ENCODE data around the gene ZNF2.
"Not testable (repeated sequence)": the region's sequence is repeated elsewhere in the genome, so short reads cannot be mapped to it uniquely, and the experiment has no call there.

ZNF2 gene

DNA sequence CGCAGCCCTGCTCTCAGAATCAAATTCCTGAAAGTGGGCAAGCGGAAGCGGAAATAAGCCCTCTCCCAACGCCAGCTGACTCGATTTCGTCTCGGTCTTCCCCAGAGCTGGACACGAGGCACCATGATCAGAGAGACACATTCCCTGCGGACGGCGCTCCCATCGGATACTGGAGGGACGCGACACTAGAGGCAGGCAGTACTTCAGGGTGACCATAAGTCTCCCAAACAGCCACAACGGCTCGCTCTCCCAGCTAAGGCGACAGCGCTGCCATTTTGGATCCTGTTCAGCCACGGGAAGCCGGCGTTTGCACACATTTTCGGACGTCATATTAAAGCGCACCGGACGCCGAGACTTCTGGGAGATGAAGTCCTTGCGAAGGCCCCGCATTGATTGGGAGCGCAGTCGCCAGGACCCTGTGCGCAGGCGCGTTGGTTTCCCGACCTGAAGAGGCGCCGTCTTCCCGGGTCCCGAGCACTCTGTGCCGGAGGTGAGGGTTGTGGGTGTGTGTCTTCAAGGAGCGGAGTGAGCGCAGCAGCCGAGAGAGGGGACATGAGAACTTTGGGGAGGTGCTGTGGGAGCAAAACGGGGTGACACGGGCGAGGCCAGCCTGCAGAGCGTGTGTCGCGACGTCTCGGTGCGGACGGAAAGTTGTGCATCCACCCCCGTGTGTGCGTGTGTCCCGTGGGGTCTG lies at the start of gene ZNF2:
ZNF2 (plus strand) TSS at position 439 of the 694 bp plus-strand sequence. CDS start 10,418 bp downstream, outside the sequence.
- in situ Hi-C loops (cut with MboI; ENCODE audit: low sequenced_read_pairs), result no loop called here

DNA sequence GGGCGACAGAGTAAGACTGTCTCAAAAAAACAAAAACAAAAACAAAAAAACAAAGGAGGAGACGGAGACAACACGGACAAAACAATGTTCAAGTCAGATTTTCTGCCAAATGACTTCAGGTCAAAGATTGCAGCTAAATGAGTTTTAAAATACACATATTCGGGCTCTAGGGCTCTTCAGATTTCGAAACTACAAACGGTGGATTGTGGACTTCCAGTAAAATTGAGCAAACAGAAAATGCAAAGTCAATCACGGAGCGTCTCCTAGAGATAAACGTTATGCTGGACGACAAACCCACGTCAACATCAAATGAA lies 44.6 kb upstream of the ZNF2 start:
- in situ Hi-C loops (cut with MboI; ENCODE audit: low sequenced_read_pairs), result no loop called here

DNA sequence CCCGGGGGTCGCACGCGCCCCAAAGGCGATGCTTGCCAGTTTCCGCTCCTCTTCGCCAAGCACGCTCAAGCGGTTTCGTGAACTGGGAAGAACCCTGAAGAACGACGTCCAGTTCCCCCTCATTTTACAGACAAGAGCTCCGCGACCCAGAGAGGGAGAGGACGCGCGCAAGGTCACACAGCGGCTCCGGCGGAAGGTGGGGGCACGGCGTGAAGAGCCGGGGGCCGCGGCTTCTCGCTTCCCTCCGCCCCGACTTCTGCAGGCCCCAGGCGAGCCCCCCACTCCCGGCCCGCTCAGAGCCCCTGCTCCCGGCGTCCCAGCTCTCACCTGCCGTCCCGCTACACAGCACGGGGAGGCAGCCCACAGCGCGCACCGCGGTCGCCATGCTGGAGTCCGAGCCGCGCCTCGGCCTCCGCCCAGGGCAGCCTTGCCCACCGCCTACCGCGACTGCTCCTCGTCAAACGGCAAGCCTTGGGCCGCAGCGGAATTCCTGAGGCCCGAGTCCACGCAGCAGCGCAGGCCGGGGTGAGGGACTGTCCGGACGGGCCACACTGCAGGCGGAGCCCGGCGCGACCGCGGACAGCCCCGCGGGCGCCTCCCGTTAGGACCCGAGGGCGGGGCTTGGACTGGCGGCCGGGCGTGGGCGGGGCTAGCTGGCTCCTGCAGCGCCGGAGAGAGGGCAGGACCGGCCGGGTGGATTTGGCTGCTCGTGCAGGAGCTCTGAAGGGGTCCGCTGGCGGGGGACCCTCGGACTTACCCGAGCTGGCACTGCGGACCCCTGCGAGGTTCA lies 44.0 kb upstream of the ZNF2 start, which contains the start of gene MRPS5:
MRPS5 (minus strand) TSS at position 402 of the 790 bp plus-strand sequence; CDS start at position 385, 17 bp downstream.
- in situ Hi-C loops (cut with MboI; ENCODE audit: low sequenced_read_pairs), result no loop called here

DNA sequence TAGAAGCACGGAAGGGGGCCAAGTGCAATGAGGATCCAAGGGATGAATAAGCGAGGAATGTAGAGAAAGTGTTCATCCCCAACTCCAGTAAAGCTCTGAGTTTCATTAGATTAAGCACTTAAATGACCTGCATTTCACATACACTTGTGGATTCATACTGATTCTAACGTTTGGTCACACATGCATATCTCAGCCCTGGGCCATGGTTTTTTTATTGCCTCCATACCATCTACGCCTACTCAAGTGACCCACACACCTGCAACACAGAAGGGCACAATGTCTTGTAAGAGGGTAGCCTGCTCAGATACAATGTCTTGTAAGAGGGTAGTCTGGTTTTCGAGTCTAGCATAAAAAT lies 43.4 kb upstream of the ZNF2 start:
- in situ Hi-C loops (cut with MboI; ENCODE audit: low sequenced_read_pairs), result no loop called here

DNA sequence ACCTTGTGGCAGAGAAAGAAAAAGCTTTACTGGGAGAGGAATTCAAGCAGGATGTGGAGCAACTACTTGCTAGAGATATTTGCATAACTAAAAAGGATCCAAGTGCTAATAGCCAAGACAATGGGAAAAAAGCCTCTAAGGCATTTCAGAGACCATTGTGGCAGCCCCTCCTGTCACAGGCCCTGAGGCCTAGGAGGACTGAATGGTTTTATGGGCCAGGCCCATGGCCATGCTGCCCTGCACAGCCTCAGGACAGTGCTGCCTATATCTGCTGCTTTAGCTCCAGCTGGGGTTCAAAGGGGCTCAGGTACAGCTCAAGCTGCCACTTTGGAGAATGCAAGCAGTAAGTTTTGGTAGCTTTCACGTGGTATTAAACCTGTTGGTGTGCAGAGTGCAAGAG lies 26.9 kb upstream of the ZNF2 start:
- in situ Hi-C loops (cut with MboI; ENCODE audit: low sequenced_read_pairs), result no loop called here

DNA sequence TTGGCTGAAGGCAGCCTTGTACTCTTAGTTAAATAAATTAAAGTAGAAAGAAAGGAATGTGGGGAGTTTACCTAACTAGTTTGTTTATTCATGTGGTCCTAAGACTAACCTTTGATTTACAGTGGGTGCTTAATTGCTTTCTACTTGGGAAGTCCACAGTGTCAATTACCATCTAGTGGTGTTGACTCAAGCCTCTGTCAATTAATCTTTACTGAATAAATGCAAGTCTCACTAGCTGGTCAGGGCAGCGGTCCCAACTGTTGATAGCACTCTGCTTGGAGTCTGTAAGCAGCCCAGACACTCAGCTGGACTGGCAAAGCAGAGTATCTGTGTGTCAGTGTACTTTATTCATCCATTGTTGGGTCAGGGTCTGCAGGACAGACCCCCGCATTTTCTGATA lies 21.8 kb upstream of the ZNF2 start:
- in situ Hi-C loops (cut with MboI; ENCODE audit: low sequenced_read_pairs), result no loop called here

DNA sequence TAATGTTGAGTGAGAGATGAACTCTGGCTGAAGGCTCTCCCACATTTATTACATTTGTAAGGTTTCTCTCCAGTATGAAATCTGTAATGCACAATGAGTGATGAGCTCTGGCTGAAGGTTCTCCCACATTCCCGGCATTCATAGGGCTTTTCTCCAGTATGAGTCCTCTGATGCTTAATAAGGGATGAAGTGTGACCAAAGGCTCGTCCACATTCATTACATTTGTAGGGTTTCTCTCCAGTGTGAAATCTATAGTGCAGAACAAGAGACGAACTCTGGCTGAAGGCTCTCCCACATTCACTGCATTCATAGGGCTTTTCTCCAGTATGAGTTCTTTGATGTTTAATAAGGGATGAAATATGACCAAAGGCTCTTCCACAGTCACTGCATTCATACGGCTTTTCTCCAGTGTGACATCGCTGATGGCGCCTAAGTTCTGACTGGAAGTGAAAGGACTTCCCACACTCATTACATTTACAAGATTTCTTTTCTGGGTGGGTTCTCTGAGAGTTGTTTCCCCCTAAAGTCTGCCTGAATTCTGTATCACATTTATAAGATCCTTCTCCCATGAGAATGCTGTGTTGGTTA lies 16.1 kb upstream of the ZNF2 start:
- in situ Hi-C loops (cut with MboI; ENCODE audit: low sequenced_read_pairs), result no loop called here

DNA sequence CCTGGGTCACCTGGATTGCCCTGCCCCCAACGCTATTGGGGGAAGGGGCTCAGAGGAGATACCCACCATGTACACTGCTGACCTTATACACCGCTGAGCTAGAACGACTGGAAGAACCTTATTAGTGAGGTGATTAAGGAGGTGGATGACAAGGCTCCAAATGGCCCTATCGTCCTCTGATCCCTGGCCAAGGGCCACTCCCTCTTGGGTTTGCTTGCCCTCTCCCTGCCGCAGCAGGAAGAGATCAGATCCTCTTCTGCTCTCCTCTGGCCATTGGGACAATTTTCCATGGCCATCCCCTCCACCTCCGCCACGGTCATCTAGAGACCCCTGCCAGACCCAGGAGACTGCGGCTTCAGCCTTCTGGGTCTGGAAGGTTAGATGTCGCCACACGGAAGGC lies 7.2 kb upstream of the ZNF2 start:
- in situ Hi-C loops (cut with MboI; ENCODE audit: low sequenced_read_pairs), result no loop called here

DNA sequence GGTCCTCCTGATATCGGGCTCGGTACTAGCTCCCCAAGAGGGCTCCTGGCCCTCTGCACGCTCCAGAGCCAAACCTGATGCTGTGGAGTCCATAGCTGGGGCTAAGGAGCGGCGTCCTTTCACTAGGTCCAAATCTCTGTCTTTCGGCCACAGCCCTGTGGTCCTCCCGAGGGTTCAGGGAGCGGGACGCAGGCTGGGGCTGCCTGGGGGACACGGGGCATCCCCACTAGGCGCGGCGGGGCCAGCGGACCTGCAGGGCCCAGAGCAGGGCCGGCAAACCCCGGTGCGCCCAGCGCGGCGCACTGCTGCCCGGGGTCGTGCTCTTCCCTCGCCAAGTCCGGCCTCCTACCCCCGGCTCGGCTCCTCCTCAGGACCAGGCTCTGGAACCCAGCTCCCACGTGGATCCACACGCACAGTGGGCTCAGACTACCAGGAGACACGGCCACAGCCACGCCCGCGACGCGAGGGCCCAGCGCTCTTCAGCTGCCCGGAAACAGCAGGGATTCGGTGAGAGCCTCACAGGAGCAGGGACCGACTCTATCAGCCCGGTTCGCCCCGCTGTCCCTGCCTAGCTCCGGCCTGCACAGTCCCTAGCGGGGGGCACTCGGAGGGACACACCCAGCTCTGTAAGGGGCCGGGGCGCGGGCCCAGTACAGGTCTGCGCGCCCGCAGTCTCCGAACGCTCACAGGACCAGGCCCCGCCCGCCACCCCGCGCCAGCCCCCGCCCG lies 6.6 kb upstream of the ZNF2 start:
- in situ Hi-C loops (cut with MboI; ENCODE audit: low sequenced_read_pairs), result no loop called here

DNA sequence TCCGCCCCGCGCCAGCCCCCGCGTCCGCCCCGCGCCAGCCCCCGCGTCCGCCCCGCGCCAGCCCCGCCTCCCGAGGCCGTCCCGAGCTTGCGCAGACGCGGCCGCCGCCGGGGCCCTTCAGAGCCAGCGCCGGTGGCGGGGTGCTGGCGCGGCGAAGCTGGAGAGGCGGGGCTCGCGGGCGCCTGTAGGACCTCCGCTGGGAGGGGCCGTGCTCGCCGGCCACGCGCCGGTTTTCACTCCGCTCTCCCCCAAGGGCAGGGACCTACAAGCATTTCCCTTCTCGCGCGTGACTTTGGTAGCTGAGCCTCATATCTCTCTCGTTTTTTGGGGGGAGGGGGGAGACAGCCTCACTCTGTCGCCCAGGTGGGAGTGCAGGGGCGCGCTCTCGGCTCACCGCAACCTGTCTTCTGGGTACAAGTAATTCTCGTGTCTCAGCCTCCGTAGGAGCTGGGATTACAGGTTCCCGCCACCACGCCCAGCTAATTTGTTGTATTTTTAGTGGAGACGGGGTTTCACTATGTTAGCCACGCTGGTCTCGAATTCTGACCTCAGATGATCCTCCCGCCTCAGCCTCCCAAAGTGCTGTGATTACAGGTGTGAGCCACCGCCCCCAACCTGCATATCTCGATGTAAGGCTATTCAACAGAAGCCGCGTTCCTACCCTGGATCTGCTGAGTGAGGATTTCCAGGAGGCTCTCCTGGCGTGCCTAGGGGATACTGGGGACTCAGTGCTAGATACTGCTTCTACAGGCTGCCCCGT lies 5.7 kb upstream of the ZNF2 start, which contains the start of gene ZNF514:
ZNF514 (minus strand) TSS at position 159 of the 760 bp plus-strand sequence. CDS start 6,595 bp downstream, outside the sequence.
- in situ Hi-C loops (cut with MboI; ENCODE audit: low sequenced_read_pairs), result no loop called here

DNA sequence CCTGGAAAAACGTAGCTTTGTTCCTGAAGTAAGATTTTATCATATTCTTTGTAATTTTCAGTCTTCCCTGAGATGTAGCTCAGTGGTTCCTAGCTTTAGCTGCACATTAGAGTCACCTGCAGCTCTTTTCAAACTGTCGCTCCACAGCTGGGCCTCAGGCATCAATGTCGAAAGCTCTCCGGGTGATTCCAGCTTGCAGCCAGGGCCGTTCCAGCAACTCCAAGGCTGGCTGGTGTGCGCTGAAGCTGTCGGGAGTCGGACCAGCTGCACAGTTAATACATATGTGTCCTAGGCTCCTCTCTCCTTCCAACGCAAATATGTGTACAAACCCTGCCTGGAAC lies 609 bp upstream of the ZNF2 start:
- in situ Hi-C loops (cut with MboI; ENCODE audit: low sequenced_read_pairs), result no loop called here

DNA sequence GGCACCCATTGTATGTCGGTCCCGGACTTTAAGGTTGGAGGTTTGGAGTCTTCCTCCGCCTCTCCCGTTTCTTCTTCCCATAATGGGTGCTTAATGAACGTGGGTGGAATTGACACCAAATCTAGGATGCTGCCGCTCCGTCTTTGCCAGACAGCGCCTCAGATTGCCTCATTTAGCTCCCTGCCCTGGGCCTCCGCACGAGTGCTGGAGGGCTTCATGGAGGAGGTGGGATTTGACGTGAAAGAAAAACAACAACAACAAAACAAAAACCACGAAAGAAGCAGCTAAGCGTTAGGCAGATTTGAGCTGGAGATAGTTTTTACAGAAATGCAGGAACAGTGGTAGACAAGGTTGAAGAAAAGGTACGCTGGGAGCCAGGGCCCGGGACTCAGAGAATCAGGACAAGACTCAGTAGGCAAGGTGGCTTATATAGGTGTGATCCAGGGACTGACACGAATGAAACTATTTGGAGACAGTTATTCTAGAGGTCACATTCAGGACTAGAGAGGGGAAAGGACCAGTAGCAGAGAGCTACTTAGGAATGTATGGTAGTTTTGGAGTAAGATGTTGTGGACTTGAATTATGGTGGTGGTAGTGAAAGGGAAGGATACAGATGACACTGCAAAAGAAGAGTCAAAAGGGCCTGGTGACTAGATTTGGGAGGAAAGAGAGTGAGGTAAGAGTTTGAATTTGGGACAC lies 605 bp downstream of the ZNF2 start:
- in situ Hi-C loops (cut with MboI; ENCODE audit: low sequenced_read_pairs), result no loop called here

DNA sequence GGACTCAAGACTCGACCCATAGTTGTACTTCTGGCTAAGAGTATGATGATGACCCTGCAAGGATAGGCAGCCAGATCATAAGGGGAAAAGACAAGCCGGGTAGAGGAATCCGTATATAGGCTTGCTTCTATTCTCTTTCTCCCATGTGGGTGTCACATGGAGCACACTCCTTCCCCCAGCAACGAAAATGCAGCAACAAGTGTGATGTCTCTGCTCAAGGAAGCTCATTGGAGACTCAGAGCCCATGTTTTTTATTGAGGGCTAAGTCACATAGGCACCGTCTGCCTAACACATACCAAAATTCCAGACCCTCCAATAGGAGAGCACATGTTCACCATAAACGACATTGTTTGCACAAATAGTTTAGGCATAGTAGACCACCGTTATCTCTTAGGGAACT lies 6.3 kb downstream of the ZNF2 start:
- in situ Hi-C loops (cut with MboI; ENCODE audit: low sequenced_read_pairs), result no loop called here

DNA sequence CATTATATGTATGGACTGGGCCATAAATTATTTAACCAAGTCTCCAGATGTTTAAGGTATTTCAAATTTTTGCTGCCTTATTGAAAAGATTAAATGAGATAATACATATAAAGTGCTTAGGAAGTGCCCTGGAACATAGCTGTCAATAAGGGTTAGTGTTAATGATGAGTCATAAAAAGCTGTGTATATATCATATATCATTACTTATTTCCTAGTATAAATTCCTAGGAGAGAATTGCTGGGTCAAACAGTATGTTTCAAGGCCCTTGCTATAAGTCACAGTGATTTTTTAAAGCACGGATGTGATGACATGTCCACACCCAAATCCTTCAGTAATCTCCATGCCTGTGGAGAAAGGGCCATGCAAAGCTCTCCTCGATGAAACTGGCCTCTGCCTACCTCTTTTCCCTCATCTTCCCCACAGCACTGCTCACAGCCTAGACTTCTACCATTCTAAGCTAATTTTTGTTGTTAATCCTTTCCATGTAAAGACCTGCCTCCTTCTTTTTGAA lies 8.5 kb downstream of the ZNF2 start:
- in situ Hi-C loops (cut with MboI; ENCODE audit: low sequenced_read_pairs), result no loop called here

DNA sequence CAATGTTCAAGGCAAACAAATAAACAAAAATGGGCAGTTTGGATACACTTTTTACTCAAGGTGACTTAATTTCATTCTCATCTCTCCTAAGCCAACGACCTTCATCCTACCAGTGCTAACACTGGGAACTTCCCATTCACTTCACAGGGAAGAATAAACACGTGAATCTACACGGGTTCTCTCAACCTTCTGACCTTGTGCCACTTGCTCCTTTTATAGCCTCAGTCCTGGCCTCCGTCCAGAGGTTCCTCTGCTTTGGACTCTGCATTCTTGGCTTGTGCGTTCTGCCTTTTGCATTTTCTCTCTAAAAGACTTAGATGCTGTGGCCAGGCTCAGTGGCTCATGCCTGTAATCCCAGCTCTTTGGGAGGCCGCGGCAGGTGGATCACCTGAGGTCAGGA lies 13.8 kb downstream of the ZNF2 start:
- in situ Hi-C loops (cut with MboI; ENCODE audit: low sequenced_read_pairs), result no loop called here

DNA sequence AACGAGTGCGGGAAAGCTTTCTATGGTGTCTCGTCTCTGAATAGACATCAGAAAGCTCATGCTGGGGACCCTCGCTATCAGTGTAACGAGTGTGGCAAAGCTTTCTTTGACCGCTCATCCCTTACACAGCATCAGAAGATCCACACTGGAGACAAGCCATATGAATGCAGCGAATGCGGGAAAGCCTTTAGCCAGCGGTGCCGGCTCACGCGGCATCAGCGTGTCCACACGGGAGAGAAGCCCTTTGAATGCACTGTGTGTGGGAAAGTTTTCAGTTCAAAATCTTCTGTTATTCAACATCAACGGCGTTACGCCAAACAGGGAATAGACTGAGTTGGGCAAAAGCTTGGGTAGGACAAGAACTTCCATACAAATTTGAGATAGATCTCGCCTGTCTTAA lies 16.2 kb downstream of the ZNF2 start:
- in situ Hi-C loops (cut with MboI; ENCODE audit: low sequenced_read_pairs), result no loop called here

DNA sequence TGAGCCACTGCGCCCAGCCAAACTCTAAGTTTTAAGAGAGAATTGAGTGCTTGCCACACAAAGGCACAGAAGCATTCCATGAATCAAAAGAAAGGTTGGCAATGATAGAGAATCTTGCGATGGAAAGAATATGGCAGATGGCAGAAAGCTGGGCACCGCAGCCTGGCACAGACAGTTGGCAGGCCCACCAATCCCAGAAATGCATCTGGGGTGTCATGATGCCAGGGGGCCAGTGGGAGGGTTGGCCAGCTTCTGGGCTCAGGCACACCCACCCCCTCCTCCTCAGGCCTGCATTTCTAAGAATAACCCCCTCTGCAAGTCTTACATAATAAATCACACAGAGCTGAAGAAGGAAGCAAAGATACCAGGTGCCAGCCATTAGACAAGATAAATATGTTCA lies 19.6 kb downstream of the ZNF2 start:
- in situ Hi-C loops (cut with MboI; ENCODE audit: low sequenced_read_pairs), result no loop called here

DNA sequence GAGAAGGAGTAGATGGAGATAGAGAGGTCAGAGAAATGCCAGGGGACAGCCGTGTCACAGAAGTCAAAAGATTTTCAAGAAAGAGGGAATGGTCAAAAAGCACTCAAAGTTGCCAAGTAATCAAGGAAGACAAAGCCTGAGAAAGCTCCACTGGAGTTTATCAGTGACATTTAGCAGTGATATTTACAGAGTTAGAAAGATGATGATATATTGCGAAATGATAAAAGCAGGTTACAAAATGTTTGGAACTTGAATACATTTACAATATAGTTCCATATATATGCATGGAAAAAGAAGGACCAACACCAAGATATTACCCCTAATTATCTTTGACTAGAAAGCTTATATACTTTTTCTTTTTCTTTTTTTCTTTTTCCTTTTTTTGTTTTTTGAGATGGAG lies 20.4 kb downstream of the ZNF2 start:
- in situ Hi-C loops (cut with MboI; ENCODE audit: low sequenced_read_pairs), result no loop called here

DNA sequence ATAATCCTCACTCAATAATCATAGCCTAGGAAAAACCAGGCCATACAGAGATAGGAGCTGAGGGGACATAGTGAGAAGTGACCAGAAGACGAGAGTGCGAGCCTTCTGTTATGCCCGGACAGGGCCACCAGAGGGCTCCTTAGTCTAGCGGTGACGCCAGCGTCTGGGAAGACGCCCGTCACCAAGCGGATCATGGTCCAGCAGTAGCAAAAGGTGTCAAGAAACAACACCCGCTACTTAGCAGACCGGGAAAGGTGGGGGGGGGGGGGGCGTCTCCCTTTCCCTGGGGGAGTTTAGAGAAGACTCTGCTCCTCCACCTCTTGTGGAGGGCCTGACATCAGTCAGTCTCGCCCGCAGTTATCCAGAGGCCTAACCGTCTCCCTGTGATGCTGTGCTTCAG lies 27.3 kb downstream of the ZNF2 start:
- in situ Hi-C loops (cut with MboI; ENCODE audit: low sequenced_read_pairs), result not testable (repeated sequence)

DNA sequence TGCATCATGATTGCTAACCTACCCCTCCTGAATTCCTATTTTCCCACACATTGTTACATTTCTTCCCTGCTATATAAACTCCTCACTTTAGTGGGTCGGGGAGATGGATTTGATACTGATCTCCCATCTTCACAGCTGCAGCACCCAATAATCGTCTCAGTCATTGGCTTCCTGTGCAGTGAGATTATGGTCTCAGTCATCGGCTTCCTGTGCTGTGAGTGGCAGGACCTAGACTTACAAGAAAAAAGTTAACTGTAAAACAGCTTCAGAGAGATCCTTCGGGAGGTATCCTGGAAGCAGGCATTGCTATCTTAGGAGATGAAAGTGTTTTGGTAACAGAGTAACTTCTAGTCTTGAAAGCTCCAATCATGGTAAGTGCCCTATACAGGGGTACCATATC lies 38.3 kb downstream of the ZNF2 start:
- in situ Hi-C loops (cut with MboI; ENCODE audit: low sequenced_read_pairs), result no loop called here

Measured in HL-60/S4 treated with phorbol 12-myristate 13-acetate at 8.2 ng/mL for 4 days and 3 days (cell line).